Spleen (tissue), 11 donors: Measurements from ENCODE around the gene CGNL1. TPM values are rescaled to one million over a fixed set of nuclear protein-coding genes. Genes with fewer than 3 reads are reported as not detected.

Source experiments
- DNase-seq: peaks from one replicate; pipeline ENCODE4 v3.0.0-alpha.2; 2020
- H3K27ac ChIP-seq, 8 donors: fragments of 200-600 bp; sonication (generic) in 7 of 8; 1 replicate in 4 of 8; 2 replicates in 4 of 8; pipeline versions ENCODE4 v1.5.0 to v1.8.0; 2016 to 2021; ENCODE audit warnings: inconsistent platforms in 4 of 8, mild to moderate bottlenecking in 4 of 8, moderate library complexity in 1 of 8
- H3K27me3 ChIP-seq, 7 donors: fragments of 200-600 bp; sonication (generic) in 6 of 7; replicated peaks in 1 of 7; 1 replicate in 4 of 7; 2 replicates in 3 of 7; pipeline versions ENCODE4 v1.5.0 to v1.8.0; 2016 to 2021; ENCODE audit warnings: inconsistent platforms in 3 of 7, mild to moderate bottlenecking in 1 of 7
- H3K36me3 ChIP-seq, 6 donors: fragments of 200-600 bp; sonication (generic) in 5 of 6; 1 replicate in 4 of 6; 2 replicates in 2 of 6; pipeline versions ENCODE4 v1.5.0 to v1.8.0; 2016 to 2021; ENCODE audit warnings: inconsistent platforms in 2 of 6
- H3K4me1 ChIP-seq, 6 donors: fragments of 200-600 bp; sonication (generic) in 5 of 6; 1 replicate in 3 of 6; 2 replicates in 3 of 6; pipeline versions ENCODE4 v1.5.0 to v1.8.0; 2016 to 2021; ENCODE audit warnings: inconsistent platforms in 3 of 6
- H3K4me3 ChIP-seq, 8 donors: fragments of 200-600 bp; sonication (generic) in 7 of 8; 1 replicate in 4 of 8; 2 replicates in 4 of 8; pipeline versions ENCODE4 v1.5.0 to v1.8.0; 2016 to 2021; ENCODE audit warnings: inconsistent platforms in 4 of 8, mild to moderate bottlenecking in 4 of 8, moderate library complexity in 2 of 8
- H3K9me3 ChIP-seq, 8 donors: fragments of 200-600 bp; sonication (generic) in 7 of 8; 1 replicate in 4 of 8; 2 replicates in 4 of 8; pipeline versions ENCODE4 v1.5.0 to v1.8.0; 2016 to 2021; ENCODE audit warnings: inconsistent platforms in 4 of 8
- CTCF ChIP-seq, 11 experiments: fragments of 200-600 bp in 7 of 11; fragments of 450-650 bp in 4 of 11; sonication (generic) in 4 of 11; IDR thresholded peaks in 8 of 11; conservative IDR thresholded peaks in 3 of 11; 1 replicate in 7 of 11; 2 replicates in 4 of 11; pipeline versions ENCODE4 v1.4.0 to v1.8.0; 2016 to 2021; ENCODE audit warnings: antibody characterized with exemption in 11 of 11, inconsistent platforms in 4 of 11, mild to moderate bottlenecking in 1 of 11
- POLR2A ChIP-seq, 3 donors: fragments of 450-650 bp; IDR thresholded peaks; one replicate each; pipeline ENCODE4 v1.5.1; 2017; ENCODE audit warnings: antibody characterized with exemption in 3 of 3, mild to moderate bottlenecking in 1 of 3
- POLR2AphosphoS5 ChIP-seq, 3 donors: sonication (generic); formaldehyde crosslinking; IDR thresholded peaks; one replicate each; pipeline ENCODE4 v1.5.1; 2017; ENCODE audit warnings: antibody characterized with exemption in 3 of 3
- WGBS, 5 donors: extraction: QIAGEN DNeasy Blood & Tissue Kit in 3 of 5; methylation state at CpG; one replicate each; pipeline versions ENCODE4 v1.1.5 to v1.1.7; 2013 to 2018; 5-methylcytosine and 5-hydroxymethylcytosine counted together
- intact Hi-C: fragments of 100-400 bp; cut with DNase I; formaldehyde crosslinking; loops from one replicate; pipeline ENCODE4 v1.15.0; 2023; ENCODE audit warnings: low total_unique reads
- polyA plus RNA-seq, 3 donors: library from polyadenylated mRNA; stranded (reverse); fragments of 200-250 nt; gene quantifications; one replicate each; pipeline ENCODE4 v1.2.1, GENCODE V29; 2013
- total RNA-seq, 7 donors: library from RNA; depleted of rRNA in 3 of 7; stranded (reverse); fragments of >200 nt in 3 of 7; fragmentation: NEBNext Ultra II Directional in 4 of 7; extraction: Animal tissue kit (Norgen Biotek cat#: 25700) in 4 of 7; gene quantifications; one replicate each; pipeline versions ENCODE4 v1.1.0 to v1.2.1, GENCODE V29; 2016 to 2021
- donor health status: healthy with polysubstance abuse.
- donor health status: DM: no; HTN: no; CAD: no; lungs with moderate emphysema.
- donor health status: DM: no; HTN: no; CAD: no.
- donor health status: Bipolar disorder and iron deficiency.
- donor health status: healthy.
- donor health status: DM: no; HTN: no; CAD: no.
- donor health status: DM: yes; HTN: yes; CAD: no.

Gene CGNL1
- total and polyA plus RNA-seq, 10 donors, result 0.07 to 0.73 (median 0.36) TPM

GRCh38 chr15:57521503-57521902 lies 145.2 kb downstream of the CGNL1 start:
- Histone ChIP-seq H3K4me3 (no peak overlapping the region), H3K27ac (no peak overlapping the region), H3K9me3 (no peaks in the 10 kb centered on the region), H3K36me3 (no peaks in the 10 kb centered on the region), H3K4me1 (no peaks in the 10 kb centered on the region), H3K27me3 (peaks cover 0 to 12% (median 0%) of the 10 kb centered on the region in 7 donors)
- WGBS, 5 donors, result 76 to 84% (median 80%) methylated on average over 2 of the region's 2 CpGs
- TF ChIP-seq CTCF (IDR thresholded peaks at IDR 0.05 in 8 of 11, conservative IDR thresholded peaks at IDR 0.05 in 3 of 11), result no peak
- no peak for DNase-seq
- intact Hi-C loops, result loop anchor here (10.0 kb wide), 1 partner anchor 1027 kb away; no protein-coding TSS in a partner anchor

- H3K4me3 ChIP-seq, result no peak overlapping the region
- no peak overlapping the region for H3K27ac ChIP-seq
- H3K4me1 ChIP-seq, result peaks cover 0 to 3% (median 0%) of the 10 kb centered on the region in 6 donors
- WGBS, 5 donors, result 83 to 96% (median 89%) methylated on average over 9 of the region's 9 CpGs
- no peak for DNase-seq
- H3K27me3 ChIP-seq, result peaks cover 0 to 18% (median 0%) of the 10 kb centered on the region in 7 donors
- intact Hi-C loops, result loop anchor here (10.0 kb wide), 1 partner anchor 1027 kb away; no protein-coding TSS in a partner anchor
- H3K36me3 ChIP-seq, result no peaks in the 10 kb centered on the region
- TF ChIP-seq POLR2AphosphoS5 (IDR thresholded peaks at IDR 0.05) (no peak), POLR2A (IDR thresholded peaks at IDR 0.05) (no peak), CTCF (IDR thresholded peaks at IDR 0.05 in 8 of 11, conservative IDR thresholded peaks at IDR 0.05 in 3 of 11) (no peak)
- no peaks in the 10 kb centered on the region for H3K9me3 ChIP-seq
Observed at GRCh38 chr15:57522148-57522547, 145.8 kb downstream of the CGNL1 start.

- intact Hi-C loops, result loop anchor here (5.0 to 10.0 kb wide), 2 partner anchors 183 to 1031 kb away; no protein-coding TSS in a partner anchor
- no peak overlapping the region for H3K4me3 ChIP-seq
- H3K4me1 ChIP-seq, result peaks cover 0 to 8% (median 0%) of the 10 kb centered on the region in 6 donors
- H3K27ac ChIP-seq, result no peak overlapping the region
- DNase-seq, result no peak
- H3K36me3 ChIP-seq, result no peaks in the 10 kb centered on the region
- TF ChIP-seq POLR2A (IDR thresholded peaks at IDR 0.05) (no peak), CTCF (IDR thresholded peaks at IDR 0.05 in 8 of 11, conservative IDR thresholded peaks at IDR 0.05 in 3 of 11) (no peak), POLR2AphosphoS5 (IDR thresholded peaks at IDR 0.05) (no peak)
- H3K9me3 ChIP-seq, result no peaks in the 10 kb centered on the region
- 82 to 93% (median 88%) methylated on average over 2 of the region's 2 CpGs for WGBS, 5 donors
- H3K27me3 ChIP-seq, result peaks cover 0 to 36% (median 1%) of the 10 kb centered on the region in 7 donors
Observed at GRCh38 chr15:57525581-57525980, 149.3 kb downstream of the CGNL1 start.

- peaks cover 0 to 38% (median 4%) of the 10 kb centered on the region in 7 donors for H3K27me3 ChIP-seq
- no peak for DNase-seq
- H3K4me1 ChIP-seq, result peaks cover 0 to 8% (median 0%) of the 10 kb centered on the region in 6 donors
- no peaks in the 10 kb centered on the region for H3K36me3 ChIP-seq
- H3K4me3 ChIP-seq, result no peak overlapping the region
- H3K9me3 ChIP-seq, result no peaks in the 10 kb centered on the region
- no peak overlapping the region for H3K27ac ChIP-seq
- TF ChIP-seq CTCF (IDR thresholded peaks at IDR 0.05 in 8 of 11, conservative IDR thresholded peaks at IDR 0.05 in 3 of 11) (no peak), POLR2A (IDR thresholded peaks at IDR 0.05) (no peak), POLR2AphosphoS5 (IDR thresholded peaks at IDR 0.05) (no peak)
- intact Hi-C loops, result loop anchor here (5.0 to 10.0 kb wide), 2 partner anchors 184 to 1031 kb away; no protein-coding TSS in a partner anchor
Observed at GRCh38 chr15:57526076-57526475, 149.8 kb downstream of the CGNL1 start.
